ENCODE measurements around the gene GPR27.

GRCh38 chr3:71771126-71771525, 17.5 kb downstream of the GPR27 start:
- TF ChIP-seq CTCF (conservative IDR thresholded peaks at IDR 0.05; ENCODE audit: low read length) (no peak), EZH2phosphoT487 (IDR thresholded peaks at IDR 0.05; ENCODE audit: borderline replicate concordance) (no peak)
